ENCODE data around the gene CNR2.
A peak's percentile ranks its signal among the peaks of the same experiment; 100 is the strongest.
"Not testable (repeated sequence)": the region's sequence is repeated elsewhere in the genome, so short reads cannot be mapped to it uniquely, and the experiment has no call there.

Gene CNR2

DNA sequence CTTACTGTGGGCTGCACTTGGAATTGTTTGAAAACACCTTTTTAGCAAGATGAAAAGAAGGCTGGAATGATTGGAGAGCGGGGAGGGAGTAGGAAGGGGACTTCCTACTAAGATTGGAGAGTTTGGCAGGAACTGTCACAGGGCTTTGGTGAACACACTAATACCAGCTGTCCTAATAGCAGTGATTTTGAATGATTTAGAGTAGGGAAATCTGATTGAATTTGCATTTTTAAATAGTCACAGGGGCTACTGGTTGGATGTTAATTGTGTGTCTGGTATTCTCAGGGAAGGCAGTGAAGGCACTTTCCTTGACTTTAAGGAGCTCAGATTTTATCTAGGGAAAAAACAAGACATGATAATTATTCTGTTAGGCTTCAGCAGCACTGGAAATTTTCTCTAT lies 85.4 kb downstream of the CNR2 start:
- DNase-seq = no peak

- not testable (repeated sequence) for DNase-seq
Measured at GRCh38 chr1:23826590-23826989, 86.6 kb downstream of the CNR2 start.

- DNase-seq = no peak
Measured at GRCh38 chr1:23825762-23826522, 87.2 kb downstream of the CNR2 start.

DNA sequence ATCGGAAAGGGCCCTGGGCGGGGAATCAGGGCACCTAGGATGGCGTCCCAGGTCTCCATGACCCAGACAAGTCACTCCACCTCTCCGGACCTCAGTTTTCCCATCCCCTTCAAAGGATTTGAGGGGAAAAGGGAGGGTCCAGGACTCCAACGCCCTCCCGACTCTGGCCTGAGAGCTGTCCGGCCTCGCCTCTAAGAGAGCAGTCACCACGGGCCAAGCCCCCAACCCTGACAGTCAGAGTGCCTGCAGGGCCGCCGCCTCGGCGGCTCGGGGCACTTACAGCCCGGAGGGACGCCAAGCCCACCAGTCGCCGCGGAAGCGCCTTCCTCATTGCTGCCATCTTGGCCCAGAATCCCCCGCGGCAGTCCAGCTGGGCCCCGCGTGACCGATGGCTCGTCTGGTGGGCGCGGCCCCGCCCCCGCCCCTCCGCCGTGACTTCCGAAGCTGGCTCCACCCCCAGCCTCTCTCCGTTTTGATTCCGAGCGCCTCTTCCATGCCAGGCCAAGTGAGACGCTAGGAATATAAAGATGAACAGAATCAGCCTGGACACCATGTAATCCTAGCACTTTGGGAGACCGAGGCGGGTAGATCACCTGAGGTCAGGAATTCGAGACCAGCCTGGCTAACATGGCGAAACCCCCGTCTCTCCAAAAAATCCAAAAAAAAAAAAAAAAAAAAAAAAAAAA lies 87.9 kb downstream of the CNR2 start, which contains the start of gene HMGCL:
HMGCL (minus strand) TSS at position 354 of the 686 bp plus-strand sequence; CDS start at position 340, 14 bp downstream.
- DNase-seq = peak; percentile 64

GRCh38 chr1:23824711-23825075 lies 88.5 kb downstream of the CNR2 start:
- DNase-seq = no peak

DNA sequence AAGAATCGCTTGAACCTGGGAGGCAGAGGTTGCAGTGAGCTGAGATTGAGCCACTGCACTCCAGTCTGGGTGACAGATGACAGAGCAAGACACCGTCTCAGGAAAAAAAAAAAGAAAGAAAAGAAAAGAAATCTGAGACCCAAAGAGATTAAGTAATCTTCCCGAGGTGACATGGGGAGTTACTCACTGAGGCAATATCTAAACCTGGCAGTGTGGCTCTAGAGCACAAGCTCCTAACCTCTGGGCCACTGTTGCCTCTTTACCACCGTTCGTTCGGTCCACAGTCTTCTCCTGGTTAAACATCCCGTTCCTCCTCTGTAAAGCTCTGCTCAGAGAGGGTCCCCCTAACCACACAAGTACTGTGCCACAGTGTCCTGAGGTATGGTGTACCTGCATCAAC lies 89.4 kb downstream of the CNR2 start:
- no peak for DNase-seq
